Neural progenitor cell (in vitro differentiated cells): Measurements from ENCODE around the gene SLC6A3. TPM values are rescaled to one million over a fixed set of nuclear protein-coding genes. Genes with fewer than 3 reads are reported as not detected.

Source experiments
- DNase-seq: peaks from one replicate; pipeline ENCODE4 v3.0.0-alpha.2; 2016; ENCODE audit warnings: low spot score
- H2AFZ ChIP-seq: fragments of 200-600 bp; sonication (generic); replicated peaks from 2 replicates; pipeline ENCODE4 v1.6.1; 2016; ENCODE audit warnings: antibody characterized with exemption
- H3F3A ChIP-seq: fragments of 200-600 bp; sonication (generic); 2 replicates; pipeline ENCODE4 v1.6.1; 2016; ENCODE audit warnings: antibody characterized with exemption, low read depth
- H3K27ac ChIP-seq: fragments of 200-600 bp; sonication (generic); 2 replicates; pipeline ENCODE4 v1.5.1; 2016; ENCODE audit warnings: mild to moderate bottlenecking
- H3K27me3 ChIP-seq: fragments of 200-600 bp; sonication (generic); 2 replicates; pipeline ENCODE4 v1.6.1; 2016; ENCODE audit warnings: mild to moderate bottlenecking, moderate library complexity
- H3K36me3 ChIP-seq: fragments of 200-600 bp; sonication (generic); 2 replicates; pipeline ENCODE4 v1.5.1; 2016
- H3K4me1 ChIP-seq: fragments of 200-600 bp; sonication (generic); 2 replicates; pipeline ENCODE4 v1.6.1; 2016; ENCODE audit warnings: mixed run types
- H3K4me2 ChIP-seq: fragments of 200-600 bp; sonication (generic); 2 replicates; pipeline ENCODE4 v1.6.1; 2016
- H3K4me3 ChIP-seq: fragments of 200-600 bp; sonication (generic); 2 replicates; pipeline ENCODE4 v1.5.1; 2016
- H3K79me2 ChIP-seq: fragments of 200-600 bp; sonication (generic); 2 replicates; pipeline ENCODE4 v1.6.1; 2016; ENCODE audit warnings: low read depth
- H3K9ac ChIP-seq: fragments of 200-600 bp; sonication (generic); 2 replicates; pipeline ENCODE4 v1.6.1; 2016
- H3K9me3 ChIP-seq: fragments of 200-600 bp; sonication (generic); 2 replicates; pipeline ENCODE4 v1.5.1; 2016; ENCODE audit warnings: low read depth
- H4K20me1 ChIP-seq: fragments of 200-600 bp; sonication (generic); 2 replicates; pipeline ENCODE4 v1.6.1; 2016; ENCODE audit warnings: low read depth
- H3K27ac Mint-ChIP-seq: 3 replicates; pipeline ENCODE4 v1.8.0; 2021; ENCODE audit warnings: mixed read lengths
- H3K27me3 Mint-ChIP-seq: 2 replicates; pipeline ENCODE4 v1.8.0; 2022; ENCODE audit warnings: low read depth, mild to moderate bottlenecking, inconsistent platforms, moderate library complexity, mixed read lengths; ENCODE audit not compliant: insufficient read depth
- H3K36me3 Mint-ChIP-seq: 3 replicates; pipeline ENCODE4 v1.8.0; 2021; ENCODE audit warnings: mixed read lengths
- H3K4me1 Mint-ChIP-seq: 3 replicates; pipeline ENCODE4 v1.8.0; 2021; ENCODE audit warnings: mixed read lengths
- H3K4me3 Mint-ChIP-seq: 3 replicates; pipeline ENCODE4 v1.8.0; 2021; ENCODE audit warnings: mild to moderate bottlenecking, moderate library complexity, mixed read lengths
- H3K9me3 Mint-ChIP-seq: 3 replicates; pipeline ENCODE4 v1.8.0; 2020; ENCODE audit warnings: mixed read lengths
- CTCF ChIP-seq: fragments of 200-600 bp; sonication (generic); IDR thresholded peaks from 2 replicates; pipeline ENCODE4 v1.5.1; 2017; ENCODE audit warnings: antibody characterized with exemption, mild to moderate bottlenecking
- EZH2 ChIP-seq: fragments of 200-600 bp; sonication (generic); IDR thresholded peaks from 2 replicates; pipeline ENCODE4 v1.6.1; 2017; ENCODE audit warnings: antibody characterized with exemption, mild to moderate bottlenecking, moderate library complexity
- EZH2phosphoT487 ChIP-seq: fragments of 200-600 bp; sonication (generic); IDR thresholded peaks from 2 replicates; pipeline ENCODE4 v1.6.1; 2017; ENCODE audit warnings: antibody characterized with exemption
- total RNA-seq: library from RNA; depleted of rRNA; stranded (reverse); fragments of >200 nt; gene quantifications from 2 replicates; pipeline ENCODE4 v1.2.3, GENCODE V29; 2015; ENCODE audit warnings: low replicate concordance

The SLC6A3 gene
- total RNA-seq, 1 donor from 2014 or later: 0.32 TPM

- H4K20me1 ChIP-seq: no peaks in the 10 kb centered on the region
These were observed 85.5 kb downstream of the SLC6A3 start for GRCh38 chr5:1359713-1360112.

GRCh38 chr5:1359031-1359645 lies 86.1 kb downstream of the SLC6A3 start:
- Mint-ChIP-seq H3K36me3 (no peaks in the 10 kb centered on the region), H3K27me3 (peaks cover 16% of the 10 kb centered on the region), H3K4me1 (no peaks in the 10 kb centered on the region), H3K27ac (no peak overlapping the region), H3K4me3 (no peak overlapping the region), H3K9me3 (no peaks in the 10 kb centered on the region)
- Histone ChIP-seq H3K27ac (no peak overlapping the region), H3K9ac (no peak overlapping the region), H3F3A (no peaks in the 10 kb centered on the region), H3K79me2 (no peaks in the 10 kb centered on the region), H3K27me3 (peaks cover 13% of the 10 kb centered on the region), H4K20me1 (no peaks in the 10 kb centered on the region), H3K36me3 (no peaks in the 10 kb centered on the region), H3K4me2 (no peak overlapping the region), H3K9me3 (no peaks in the 10 kb centered on the region), H2AFZ (no peak overlapping the region), H3K4me1 (no peaks in the 10 kb centered on the region), H3K4me3 (no peak overlapping the region)
- TF ChIP-seq EZH2phosphoT487 (no peak), CTCF (no peak)
- DNase-seq: no peak

More at GRCh38 chr5:1359713-1360112, 85.5 kb downstream of the SLC6A3 start:
- TF ChIP-seq CTCF (no peak), EZH2phosphoT487 (no peak), EZH2 (no peak)
- no peak overlapping the region for H3K27ac ChIP-seq
- H3K27ac Mint-ChIP-seq: no peak overlapping the region
- no peak overlapping the region for H3K4me2 ChIP-seq
- no peak overlapping the region for H3K4me3 Mint-ChIP-seq
- H3K9ac ChIP-seq: no peak overlapping the region
- no peak overlapping the region for H3K4me3 ChIP-seq
- no peaks in the 10 kb centered on the region for H3K4me1 ChIP-seq
- no peaks in the 10 kb centered on the region for H3K9me3 ChIP-seq
- H3K9me3 Mint-ChIP-seq: no peaks in the 10 kb centered on the region
- H3K27me3 ChIP-seq: peaks cover 18% of the 10 kb centered on the region
- peaks cover 20% of the 10 kb centered on the region for H3K27me3 Mint-ChIP-seq
- no peaks in the 10 kb centered on the region for H3K36me3 ChIP-seq
- H3K4me1 Mint-ChIP-seq: no peaks in the 10 kb centered on the region
- no peak overlapping the region for H2AFZ ChIP-seq
- DNase-seq: no peak
- H3K79me2 ChIP-seq: no peaks in the 10 kb centered on the region
- no peaks in the 10 kb centered on the region for H3K36me3 Mint-ChIP-seq
- H3F3A ChIP-seq: no peaks in the 10 kb centered on the region

- H3K27ac ChIP-seq: no peak overlapping the region
- H3K9ac ChIP-seq: no peak overlapping the region
- H3K27me3 Mint-ChIP-seq: peaks cover 11% of the 10 kb centered on the region
- TF ChIP-seq CTCF (no peak), EZH2phosphoT487 (no peak), EZH2 (no peak)
- H3K79me2 ChIP-seq: no peaks in the 10 kb centered on the region
- H3K36me3 Mint-ChIP-seq: no peaks in the 10 kb centered on the region
- no peaks in the 10 kb centered on the region for H4K20me1 ChIP-seq
- peaks cover 8% of the 10 kb centered on the region for H3K27me3 ChIP-seq
- no peak for DNase-seq
- H3K9me3 Mint-ChIP-seq: no peaks in the 10 kb centered on the region
- no peaks in the 10 kb centered on the region for H3K36me3 ChIP-seq
- H3K9me3 ChIP-seq: no peaks in the 10 kb centered on the region
- no peak overlapping the region for H3K27ac Mint-ChIP-seq
- no peak overlapping the region for H3K4me2 ChIP-seq
- no peaks in the 10 kb centered on the region for H3F3A ChIP-seq
- no peak overlapping the region for H2AFZ ChIP-seq
- no peaks in the 10 kb centered on the region for H3K4me1 Mint-ChIP-seq
- no peaks in the 10 kb centered on the region for H3K4me1 ChIP-seq
- H3K4me3 Mint-ChIP-seq: no peak overlapping the region
- no peak overlapping the region for H3K4me3 ChIP-seq
These were observed 86.6 kb downstream of the SLC6A3 start for GRCh38 chr5:1358726-1359025.
